Measurements from ENCODE around the gene BMPR1B.

DNA sequence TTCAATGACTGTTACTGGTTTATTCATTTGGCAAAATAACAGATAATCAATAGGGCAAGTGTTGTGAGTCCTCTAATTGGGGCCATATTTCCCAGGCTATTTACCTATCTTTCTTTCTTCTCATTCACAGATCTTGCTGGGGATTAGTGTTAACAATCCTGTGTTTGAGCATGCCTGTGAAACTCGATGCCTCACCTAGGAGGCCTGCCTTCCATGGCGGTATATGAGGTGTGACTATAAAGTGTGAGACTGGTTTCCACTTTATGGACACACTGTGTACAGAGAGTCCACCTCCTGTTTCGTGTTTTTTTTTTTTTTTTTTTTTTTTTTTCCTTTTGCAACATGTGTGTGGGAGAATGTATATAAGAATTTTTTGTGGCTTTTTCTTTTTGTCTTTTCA, 199.3 kb downstream of the BMPR1B start:
- TF ChIP-seq POLR2AphosphoS5 (IDR thresholded peaks at IDR 0.05; ENCODE audit: low read depth, low read length) (no peak), POLR2A (IDR thresholded peaks at IDR 0.05; ENCODE audit: low read depth, low read length) (no peak)

Data from GM12892 (cell line).